Inferior parietal cortex (tissue), 1 donor: ENCODE measurements around the gene PLPPR1.

Source experiments
- DNase-seq: peaks from one replicate; pipeline ENCODE4 v3.0.0-alpha.2; 2016; ENCODE audit errors: extremely low spot score

The PLPPR1 gene

DNA sequence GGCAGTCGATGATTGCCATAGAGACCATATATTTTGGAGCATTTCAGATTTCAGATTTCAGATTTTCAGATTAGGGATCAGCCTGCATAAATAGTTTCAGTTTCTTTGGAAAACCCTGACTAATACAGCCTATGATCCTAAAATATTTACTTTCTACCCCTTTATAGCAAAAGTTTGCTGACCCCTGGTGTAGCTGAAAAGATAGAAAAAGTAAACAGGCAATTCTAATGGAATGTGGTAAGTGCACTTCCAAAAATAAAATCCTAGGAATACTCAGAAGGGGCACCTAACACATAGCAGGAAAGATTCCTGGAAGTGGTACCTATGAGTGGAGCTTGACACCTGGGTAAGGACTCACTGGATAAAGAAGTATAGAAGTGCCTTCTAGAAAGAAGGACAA lies 321.8 kb downstream of the PLPPR1 start:
- DNase-seq: no peak

DNA sequence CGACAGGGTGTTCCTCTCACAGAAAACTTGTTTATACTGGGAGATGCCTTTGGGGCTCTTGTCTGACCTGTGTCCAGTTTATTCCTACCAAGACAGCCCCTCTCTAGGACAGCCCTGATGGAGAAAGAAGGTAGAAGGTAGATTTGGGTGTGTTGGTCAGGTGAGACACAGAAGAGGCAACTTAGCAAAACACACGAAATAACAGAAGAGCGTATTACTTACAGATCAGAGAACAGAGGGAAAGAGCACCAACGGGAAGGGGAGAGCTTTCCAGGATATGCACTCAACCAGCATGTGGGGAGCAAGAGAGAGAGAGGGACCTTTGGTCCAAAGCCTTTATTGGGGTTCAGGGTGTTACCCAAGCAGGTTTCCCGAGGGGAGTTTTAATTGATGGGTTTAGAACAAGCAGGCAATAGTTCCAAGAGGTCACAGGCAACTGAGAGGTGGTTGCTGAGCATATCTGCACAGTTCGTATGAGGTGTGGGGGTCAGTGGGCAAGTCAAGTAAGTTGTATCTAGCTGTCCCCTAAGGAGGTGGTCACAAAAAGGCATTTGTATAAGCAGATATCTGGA lies 324.5 kb downstream of the PLPPR1 start:
- DNase-seq: no peak

DNA sequence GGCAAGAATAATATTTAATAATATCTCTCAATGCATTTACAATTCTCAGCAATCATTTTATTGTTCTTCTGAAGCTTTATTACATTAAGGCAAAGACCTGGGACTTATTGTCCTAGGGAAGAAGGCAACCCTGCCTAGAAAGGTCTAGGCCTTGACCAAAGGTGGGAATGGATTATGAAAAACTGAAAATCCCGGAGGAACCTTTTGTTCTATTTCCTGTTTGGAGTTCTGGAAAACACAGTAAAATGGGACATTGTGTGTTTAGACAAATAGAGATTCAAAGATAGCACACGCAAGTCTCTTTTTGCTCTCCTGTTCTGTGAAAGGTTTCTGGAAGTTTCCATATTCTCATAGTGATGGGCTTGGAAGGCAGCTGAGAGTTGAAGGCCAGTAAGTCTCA lies 325.2 kb downstream of the PLPPR1 start:
- no peak for DNase-seq

DNA sequence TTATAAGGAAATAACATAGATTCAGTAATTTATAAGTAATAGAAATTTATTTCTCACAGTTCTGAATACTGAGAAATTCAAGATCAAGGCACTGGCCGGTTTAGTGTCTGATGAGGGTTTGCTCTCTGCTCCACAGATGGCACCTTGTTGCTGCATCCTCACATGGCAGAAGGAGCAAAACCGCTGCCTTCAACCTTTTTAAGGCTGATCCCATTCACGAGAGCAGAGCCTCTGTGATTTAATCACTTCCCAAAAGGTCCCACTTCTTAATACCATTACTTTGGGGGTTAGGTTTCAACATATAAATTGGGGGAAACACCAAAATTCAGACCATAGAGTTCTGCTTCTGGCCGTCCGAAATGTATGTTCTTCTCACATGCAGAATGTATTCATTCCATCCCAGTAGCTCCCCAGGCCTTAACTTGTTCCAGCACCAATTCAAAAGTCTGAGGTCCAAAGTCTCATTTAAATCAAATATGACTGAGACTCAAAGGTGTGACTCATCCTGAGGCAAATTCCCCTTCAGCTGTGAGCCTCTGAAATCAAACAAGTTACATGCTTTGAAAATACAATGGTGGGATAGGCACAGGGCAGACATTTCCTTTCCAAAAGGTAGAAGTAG lies 325.7 kb downstream of the PLPPR1 start:
- no peak for DNase-seq

DNA sequence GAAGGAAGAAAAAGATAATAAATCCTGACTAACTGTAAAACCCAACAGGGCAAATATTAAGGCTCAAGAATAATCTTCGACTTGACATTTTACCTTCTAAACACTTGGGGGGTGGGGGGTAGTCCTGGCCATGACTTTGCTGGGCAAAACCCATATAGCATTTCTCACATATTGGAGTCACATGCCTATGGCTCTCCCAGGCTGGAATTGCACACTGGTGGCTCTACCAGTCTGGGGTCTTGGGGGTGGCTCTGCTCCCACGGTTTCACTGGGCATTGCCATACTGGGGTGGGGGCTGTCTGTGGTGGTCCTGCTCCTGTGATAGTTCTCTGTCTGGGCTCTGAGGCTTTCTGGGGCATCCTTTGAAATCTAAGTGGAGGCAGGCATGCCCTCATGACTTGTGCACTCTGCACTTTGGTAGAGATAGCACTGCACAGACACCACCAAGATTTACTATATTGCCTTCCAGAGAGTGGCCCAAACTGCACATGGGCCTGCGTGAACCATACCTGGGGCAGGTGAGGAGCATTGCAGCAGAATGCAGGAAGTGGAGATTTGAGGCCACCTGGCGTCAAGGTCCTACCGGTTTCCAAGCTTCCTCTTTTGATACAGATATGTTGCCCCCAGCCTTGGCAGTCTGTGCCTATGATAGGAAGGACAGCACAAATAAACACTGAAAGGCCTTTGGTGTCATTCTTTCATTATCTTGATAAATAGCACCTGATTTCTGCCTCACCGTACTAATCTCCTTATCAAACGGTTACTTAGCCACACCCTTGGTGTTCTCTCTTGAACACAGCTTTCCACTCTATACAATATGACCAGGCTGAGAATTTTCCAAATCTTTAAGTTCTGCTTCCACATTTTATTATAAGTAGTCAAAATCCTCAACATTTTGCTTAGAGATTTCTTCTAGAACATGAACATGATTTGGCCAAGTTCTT lies 326.5 kb downstream of the PLPPR1 start:
- DNase-seq: no peak

DNA sequence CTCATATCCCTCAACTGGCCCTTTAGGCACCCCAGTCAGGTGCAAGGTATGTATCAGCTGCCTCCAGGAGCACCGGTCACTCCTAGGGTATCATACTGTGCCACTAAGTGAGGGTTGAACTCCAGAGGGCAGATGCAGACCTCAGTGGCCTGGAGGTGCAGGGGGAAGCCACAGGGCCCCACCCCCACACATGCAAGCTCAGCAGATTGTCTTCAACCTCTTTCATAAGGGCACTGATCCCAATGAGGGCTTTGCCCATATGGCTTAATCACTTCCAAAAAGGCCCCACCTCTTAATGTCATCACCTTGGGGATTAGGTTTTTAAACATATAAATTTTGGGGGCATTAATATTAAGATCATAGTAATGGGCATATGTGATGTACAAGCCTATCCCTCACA lies 328.1 kb downstream of the PLPPR1 start:
- no peak for DNase-seq

DNA sequence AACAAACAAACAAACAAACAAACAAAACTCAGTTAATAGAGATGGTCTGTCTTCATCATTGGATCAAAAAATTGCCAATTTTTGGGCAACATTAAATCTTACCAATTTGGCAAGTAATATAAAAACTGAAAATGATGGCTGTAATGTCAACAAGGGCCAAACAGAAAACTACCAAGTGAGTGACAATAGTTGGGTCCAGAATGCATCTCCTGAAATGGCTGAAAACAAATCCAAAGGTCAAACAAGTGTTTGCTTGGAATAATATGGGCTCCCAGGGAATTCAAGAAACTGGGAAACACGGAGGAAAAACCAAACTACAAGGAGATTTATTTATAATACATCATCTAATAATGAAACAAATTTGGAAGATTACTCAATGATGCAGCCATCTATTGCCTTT lies 331.2 kb downstream of the PLPPR1 start:
- no peak for DNase-seq

DNA sequence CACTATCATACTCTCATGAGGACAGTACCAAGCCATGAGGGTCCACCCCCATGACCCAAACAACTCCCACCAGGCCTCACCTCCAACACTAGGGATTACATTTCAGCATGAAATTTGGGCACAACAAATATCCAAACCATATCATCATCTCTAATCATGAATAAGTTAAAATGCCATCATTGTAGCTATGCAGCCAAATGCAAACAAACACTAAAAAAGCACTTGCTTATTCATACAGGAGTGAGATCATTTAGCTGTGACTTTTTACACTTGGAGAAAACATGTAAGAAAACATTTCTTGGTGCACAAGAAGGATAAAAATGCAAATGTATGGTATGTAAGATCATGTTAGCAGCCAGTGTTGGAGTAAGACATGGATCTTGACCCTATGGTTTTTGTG lies 332.1 kb downstream of the PLPPR1 start:
- DNase-seq: no peak

DNA sequence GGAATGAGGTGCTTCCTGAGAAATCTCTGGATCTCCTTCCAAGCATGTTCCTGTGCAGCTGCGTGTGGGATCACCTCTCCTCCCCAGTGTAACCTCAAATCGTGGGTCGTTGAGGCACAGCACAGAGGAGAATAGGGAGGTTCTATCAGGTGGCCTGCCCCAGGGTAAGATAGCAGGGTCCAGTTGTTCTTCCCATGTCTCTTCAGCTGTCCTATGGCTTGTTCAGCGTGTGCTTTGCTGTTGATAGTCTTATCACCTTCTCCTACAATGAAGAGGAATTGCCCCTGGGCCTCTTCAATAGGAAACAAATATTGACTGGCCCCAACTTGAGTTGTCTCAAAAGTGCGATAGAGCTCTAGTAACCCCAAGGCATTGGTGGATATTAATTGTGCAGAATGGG lies 333.9 kb downstream of the PLPPR1 start:
- no peak for DNase-seq

DNA sequence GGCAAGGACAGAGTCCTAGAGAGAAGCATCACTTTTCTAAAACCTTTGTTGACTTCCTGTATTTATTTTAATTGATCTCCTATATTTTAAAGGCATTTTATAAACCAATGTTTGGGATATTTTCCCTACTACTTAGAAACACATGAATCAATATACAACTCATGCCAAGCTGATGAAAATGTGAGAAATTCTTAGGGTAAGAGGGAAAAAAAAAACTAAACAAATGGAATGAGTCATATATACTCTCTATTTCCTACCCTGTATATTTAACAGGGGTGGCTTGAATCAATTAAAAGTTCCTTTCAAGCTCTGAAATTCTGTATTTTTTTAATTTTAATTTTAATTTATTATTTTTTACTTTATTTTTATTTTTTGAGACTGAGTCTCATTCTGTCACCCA lies 336.7 kb downstream of the PLPPR1 start:
- no peak for DNase-seq

DNA sequence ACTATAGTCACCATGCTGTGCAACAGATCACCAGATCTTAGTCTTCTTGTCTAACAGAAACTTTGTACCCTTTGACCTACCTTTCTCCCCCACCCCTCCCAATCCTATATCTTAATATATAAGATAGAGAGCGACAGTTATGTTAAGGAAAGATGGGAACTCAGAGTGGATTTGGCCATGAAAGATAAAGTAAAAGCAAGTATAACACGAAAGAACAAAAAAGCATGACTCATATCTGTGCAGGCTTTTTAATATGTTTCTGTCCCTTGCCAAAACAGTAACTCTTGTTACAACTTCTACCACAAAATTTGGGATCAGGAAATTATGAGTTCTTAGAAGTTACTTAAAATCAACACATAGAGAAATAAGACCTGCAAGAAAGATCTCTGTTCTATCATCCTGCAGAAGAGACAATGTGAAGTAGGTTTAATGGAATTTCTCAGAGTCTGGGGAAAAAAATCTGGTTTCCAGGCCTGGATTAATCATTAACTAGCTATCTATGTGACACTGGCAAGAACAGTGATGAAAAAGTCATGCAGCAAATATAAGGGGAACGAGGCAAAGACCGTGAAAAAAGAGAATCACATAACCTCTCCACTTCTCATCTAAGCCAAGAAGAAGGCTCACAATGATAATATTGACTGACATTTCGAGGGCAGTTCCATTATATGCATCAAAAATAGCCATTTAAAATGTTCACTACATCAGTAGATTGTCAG lies 337.7 kb downstream of the PLPPR1 start:
- DNase-seq: no peak

DNA sequence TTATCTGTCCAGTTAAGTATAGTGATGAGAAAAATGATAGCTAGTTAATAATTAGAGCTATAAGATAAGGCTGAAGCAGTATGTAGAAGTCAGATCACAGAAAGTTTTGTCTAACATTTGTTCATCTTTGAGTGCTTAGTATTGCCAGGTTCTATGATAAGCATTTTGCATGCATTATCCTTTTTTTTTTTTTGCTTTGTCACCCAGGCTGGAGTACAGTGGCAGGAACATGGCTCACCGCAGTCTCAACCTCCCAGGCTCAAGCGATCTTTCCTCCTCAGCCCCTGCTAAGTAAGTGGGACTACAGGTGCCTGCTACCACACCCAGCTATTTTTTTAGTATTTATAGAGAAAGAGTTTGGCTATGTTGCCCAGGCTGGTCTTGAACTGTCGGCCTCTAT lies 338.8 kb downstream of the PLPPR1 start:
- DNase-seq: no peak

DNA sequence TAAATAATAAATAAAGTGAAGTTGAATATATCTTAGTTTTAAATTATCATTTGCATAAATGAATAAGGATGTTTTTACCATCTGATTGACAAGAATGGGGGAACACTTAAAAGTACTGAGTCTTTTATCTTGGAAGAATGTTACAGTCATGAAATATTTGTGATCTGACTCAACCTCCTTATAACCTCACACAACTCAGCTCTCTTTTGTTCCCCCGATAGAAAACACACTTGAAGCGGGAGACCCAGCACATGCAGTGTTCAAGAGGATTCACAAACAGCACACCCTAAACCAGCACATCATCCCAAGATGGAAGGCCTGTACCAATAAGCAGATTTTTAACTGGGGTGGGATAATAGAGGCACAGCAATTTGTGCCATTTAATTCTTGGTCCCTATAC lies 340.8 kb downstream of the PLPPR1 start:
- no peak for DNase-seq

DNA sequence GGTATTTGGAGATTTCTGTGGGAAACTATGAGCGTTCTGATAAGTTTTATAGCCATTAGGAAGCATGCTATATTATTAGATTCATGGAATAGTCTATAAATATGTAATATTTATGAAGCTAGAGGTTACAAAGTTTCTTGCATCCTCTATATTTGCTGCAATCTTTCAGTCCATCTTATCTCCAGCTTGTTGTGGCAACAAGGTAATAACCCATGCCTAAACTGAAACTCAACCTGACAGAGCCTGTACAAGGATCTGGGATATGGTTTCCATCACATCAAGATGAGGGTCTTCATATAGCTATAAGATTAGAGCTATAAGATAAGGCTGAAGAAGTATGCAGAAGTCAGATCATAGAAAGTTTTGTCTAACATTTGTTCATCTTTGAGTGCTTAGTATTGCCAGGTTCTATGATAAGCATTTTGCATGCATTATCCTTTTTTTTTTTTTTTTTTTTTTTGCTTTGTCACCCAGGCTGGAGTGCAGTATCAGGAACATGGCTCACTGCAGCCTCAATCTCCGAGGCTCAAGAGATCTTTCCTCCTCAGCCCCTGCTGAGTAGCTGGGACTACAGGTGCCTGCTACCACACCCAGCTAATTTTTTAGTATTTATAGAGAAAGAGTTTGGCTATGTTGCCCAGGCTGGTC lies 341.5 kb downstream of the PLPPR1 start:
- DNase-seq: no peak

DNA sequence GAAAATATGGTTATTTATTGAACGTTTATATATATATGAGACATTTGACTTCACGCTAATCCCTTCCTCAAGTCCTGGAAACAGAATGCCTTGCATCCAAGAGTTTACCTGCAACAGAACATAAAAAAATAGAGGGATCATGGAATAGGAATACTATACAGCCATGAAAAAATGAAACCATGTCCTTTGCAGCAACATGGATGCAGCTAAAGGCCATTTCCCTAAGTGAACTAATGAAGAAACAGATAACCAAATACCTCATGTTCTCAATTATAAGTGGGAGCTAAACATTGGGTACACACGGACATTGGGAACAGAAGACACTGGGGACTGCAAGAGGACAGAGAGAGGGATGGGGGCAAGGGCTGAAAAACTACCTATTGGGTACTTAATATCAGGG lies 343.3 kb downstream of the PLPPR1 start:
- DNase-seq: no peak

DNA sequence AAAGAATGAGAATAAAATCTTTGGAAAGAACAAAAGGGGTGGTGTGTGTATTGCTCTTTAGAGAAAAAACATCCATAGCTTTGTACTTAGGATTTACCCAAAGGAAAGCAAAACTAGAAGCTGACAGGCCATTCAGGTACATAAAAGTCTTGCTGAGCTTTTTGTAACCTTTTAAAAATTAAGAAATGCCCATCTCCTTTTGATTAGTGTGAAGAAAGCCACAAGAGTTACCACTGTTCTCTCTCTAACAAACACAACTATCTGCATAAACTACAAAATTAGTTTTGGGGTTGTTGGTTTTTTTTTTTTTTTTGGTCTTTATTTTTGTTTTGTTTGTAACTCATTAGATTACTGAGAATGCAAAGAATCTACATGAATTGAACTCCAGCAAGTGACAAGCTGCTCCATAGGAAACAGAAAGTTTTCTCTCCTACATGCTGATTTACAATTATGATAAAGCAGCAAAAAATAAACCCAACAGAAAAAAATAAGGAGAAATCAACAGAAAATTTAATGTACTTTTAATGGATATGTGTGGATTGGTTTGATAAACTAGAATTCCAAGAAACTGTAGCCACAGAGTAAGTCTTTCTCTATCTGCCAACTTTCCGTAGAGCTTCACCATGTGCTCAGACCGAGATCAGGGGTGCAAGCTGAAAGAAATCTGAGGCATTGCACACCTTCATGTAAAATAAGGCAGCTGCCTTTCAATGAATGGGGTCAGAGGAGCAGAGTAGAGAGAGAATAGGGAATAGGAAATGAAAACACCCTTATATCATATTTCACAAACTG lies 344.0 kb downstream of the PLPPR1 start:
- no peak for DNase-seq
